Liver (tissue), 9 donors: Measurements from ENCODE around the gene NRAS. TPM values are rescaled to one million over a fixed set of nuclear protein-coding genes. Genes with fewer than 3 reads are reported as not detected.

ENCODE experiments used
- DNase-seq: peaks from one replicate; pipeline ENCODE4 v3.0.0-alpha.2; 2017; ENCODE audit warnings: low spot score
- H3K27ac ChIP-seq, 2 donors: one replicate each; pipeline ENCODE4 v1.7.0; 2013; ENCODE audit warnings: inconsistent platforms in 2 of 2, low read length in 2 of 2, control low read depth in 1 of 2, low read depth in 1 of 2, mild to moderate bottlenecking in 1 of 2
- H3K27me3 ChIP-seq, 4 donors: one replicate each; pipeline versions ENCODE4 v1.6.1 to v1.7.0; 2013; ENCODE audit warnings: low read length in 3 of 4, inconsistent platforms in 1 of 4, mild to moderate bottlenecking in 1 of 4, moderate library complexity in 1 of 4; ENCODE audit not compliant: control insufficient read depth in 4 of 4, insufficient read depth in 4 of 4
- H3K36me3 ChIP-seq, 4 donors: one replicate each; pipeline versions ENCODE4 v1.6.1 to v1.7.0; 2013; ENCODE audit warnings: low read length in 3 of 4, mild to moderate bottlenecking in 3 of 4, low read depth in 1 of 4, moderate library complexity in 1 of 4; ENCODE audit not compliant: control insufficient read depth in 4 of 4, insufficient read depth in 3 of 4
- H3K4me1 ChIP-seq, 4 donors: one replicate each; pipeline versions ENCODE4 v1.6.1 to v1.7.0; 2013; ENCODE audit warnings: low read length in 3 of 4, mild to moderate bottlenecking in 3 of 4, moderate library complexity in 1 of 4; ENCODE audit not compliant: control insufficient read depth in 4 of 4, insufficient read depth in 4 of 4
- H3K4me3 ChIP-seq, 3 donors: one replicate each; pipeline versions ENCODE4 v1.6.1 to v1.7.0; 2013; ENCODE audit warnings: low read length in 3 of 3, control low read depth in 1 of 3, low read depth in 1 of 3, mild to moderate bottlenecking in 1 of 3
- H3K9ac ChIP-seq, 2 donors: one replicate each; pipeline ENCODE4 v1.7.0; 2013; ENCODE audit warnings: low read length in 2 of 2, mild to moderate bottlenecking in 2 of 2, moderate library complexity in 2 of 2, control low read depth in 1 of 2, low read depth in 1 of 2
- H3K9me3 ChIP-seq, 4 donors: one replicate each; pipeline versions ENCODE4 v1.6.1 to v1.7.0; 2013; ENCODE audit warnings: low read length in 3 of 4; ENCODE audit not compliant: control insufficient read depth in 4 of 4
- EGR1 ChIP-seq, 2 donors: IDR thresholded peaks; 2 replicates each; pipeline ENCODE4 v1.6.1; 2016 to 2018; ENCODE audit warnings: antibody characterized with exemption in 2 of 2, low read depth in 2 of 2
- FOXA1 ChIP-seq: IDR thresholded peaks from 2 replicates; pipeline ENCODE4 v1.6.1; 2016; ENCODE audit warnings: antibody characterized with exemption
- FOXA2 ChIP-seq: IDR thresholded peaks from 2 replicates; pipeline ENCODE4 v1.6.1; 2016; ENCODE audit warnings: antibody characterized with exemption
- GABPA ChIP-seq, 2 donors: IDR thresholded peaks in 1 of 2; conservative IDR thresholded peaks in 1 of 2; 2 replicates each; pipeline ENCODE4 v1.6.1; 2016; ENCODE audit warnings: antibody characterized with exemption in 2 of 2, mild to moderate bottlenecking in 1 of 2, moderate library complexity in 1 of 2
- HNF4A ChIP-seq, 2 donors: conservative IDR thresholded peaks; 2 replicates each; pipeline ENCODE4 v1.6.1; 2016; ENCODE audit warnings: antibody characterized with exemption in 2 of 2, mild to moderate bottlenecking in 2 of 2
- HNF4G ChIP-seq: IDR thresholded peaks from 2 replicates; pipeline ENCODE4 v1.6.1; 2016; ENCODE audit warnings: antibody characterized with exemption
- JUND ChIP-seq, 2 donors: IDR thresholded peaks; 2 replicates each; pipeline ENCODE4 v1.6.1; 2016; ENCODE audit warnings: antibody characterized with exemption in 2 of 2
- NR2F2 ChIP-seq: IDR thresholded peaks from 2 replicates; pipeline ENCODE4 v1.6.1; 2016; ENCODE audit warnings: antibody characterized with exemption
- RXRA ChIP-seq, 2 donors: IDR thresholded peaks; 2 replicates each; pipeline ENCODE4 v1.6.1; 2017 to 2018; ENCODE audit warnings: antibody characterized with exemption in 2 of 2, mild to moderate bottlenecking in 1 of 2
- TAF1 ChIP-seq: conservative IDR thresholded peaks from 2 replicates; pipeline ENCODE4 v1.6.1; 2016; ENCODE audit warnings: antibody characterized with exemption, mild to moderate bottlenecking
- YY1 ChIP-seq: IDR thresholded peaks from 2 replicates; pipeline ENCODE4 v1.6.1; 2016; ENCODE audit warnings: antibody characterized with exemption, mild to moderate bottlenecking
- WGBS: extraction: QIAGEN DNeasy Blood & Tissue Kit; methylation state at CpG from one replicate; pipeline ENCODE4 v1.1.7; 2013; 5-methylcytosine and 5-hydroxymethylcytosine counted together
- polyA plus RNA-seq, 2 donors: library from polyadenylated mRNA; stranded (reverse) in 1 of 2; unstranded in 1 of 2; fragments of 200-250 nt in 1 of 2; fragments of >200 nt in 1 of 2; fragmentation: Nextera tagmentation in 1 of 2; extraction: Ambion mirVana in 1 of 2; gene quantifications; one replicate each; pipeline versions ENCODE4 v1.2.1 to v1.2.3, GENCODE V29; 2013 to 2015
- total RNA-seq, 2 donors: library from RNA; depleted of rRNA; stranded (reverse); fragments of >200 nt; gene quantifications; one replicate each; pipeline ENCODE4 v1.2.3, GENCODE V29; 2014
- TF ChIP-seq, protein P1 (sequence below): IDR thresholded peaks from 2 replicates; pipeline ENCODE4 v1.6.1; 2016; ENCODE audit warnings: antibody characterized with exemption
- TF ChIP-seq, protein P2 (sequence below): fragments of 150-350 bp; IDR thresholded peaks from 2 replicates; pipeline ENCODE4 v1.5.1; 2017; ENCODE audit warnings: improper control_type of control experiment, low read depth, low read length; ENCODE audit not compliant: missing input control
- TF ChIP-seq, protein P3 (sequence below): IDR thresholded peaks from 2 replicates; pipeline ENCODE4 v1.6.1; 2016; ENCODE audit warnings: antibody characterized with exemption
- TF ChIP-seq, protein P4 (sequence below): IDR thresholded peaks from 2 replicates; pipeline ENCODE4 v1.6.1; 2016; ENCODE audit warnings: antibody characterized with exemption
- donor health status: healthy.
- donor health status: healthy.
- donor health status: healthy.
- donor health status: healthy.
- donor health status: healthy.

Gene NRAS
- total and polyA plus RNA-seq, 4 donors = 6.7 to 36.0 (median 13.4) TPM

DNA sequence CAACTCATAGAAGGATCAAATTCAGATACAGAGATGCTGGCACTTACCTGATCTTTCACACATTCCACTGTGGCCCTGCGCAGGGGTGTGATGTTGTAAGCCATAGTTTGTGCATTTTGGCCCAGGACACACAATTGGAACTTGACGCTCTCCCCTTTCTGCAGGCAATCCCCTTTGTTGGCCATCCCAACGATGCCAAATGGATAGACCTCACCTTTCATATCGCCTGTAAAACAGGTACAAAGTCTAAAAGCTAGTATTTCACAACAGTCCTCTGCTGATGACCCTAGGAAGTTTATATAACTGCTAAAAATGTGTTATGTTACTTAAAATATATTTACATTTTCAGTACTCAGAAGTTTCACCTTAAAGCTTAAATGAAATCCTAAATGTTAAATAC is 3.9 kb upstream of the NRAS start (continued):
- peak; percentile 92 for TF ChIP-seq HNF4G
- TF ChIP-seq FOXA1 = peak; percentile 54
- TF ChIP-seq, protein P1, sequence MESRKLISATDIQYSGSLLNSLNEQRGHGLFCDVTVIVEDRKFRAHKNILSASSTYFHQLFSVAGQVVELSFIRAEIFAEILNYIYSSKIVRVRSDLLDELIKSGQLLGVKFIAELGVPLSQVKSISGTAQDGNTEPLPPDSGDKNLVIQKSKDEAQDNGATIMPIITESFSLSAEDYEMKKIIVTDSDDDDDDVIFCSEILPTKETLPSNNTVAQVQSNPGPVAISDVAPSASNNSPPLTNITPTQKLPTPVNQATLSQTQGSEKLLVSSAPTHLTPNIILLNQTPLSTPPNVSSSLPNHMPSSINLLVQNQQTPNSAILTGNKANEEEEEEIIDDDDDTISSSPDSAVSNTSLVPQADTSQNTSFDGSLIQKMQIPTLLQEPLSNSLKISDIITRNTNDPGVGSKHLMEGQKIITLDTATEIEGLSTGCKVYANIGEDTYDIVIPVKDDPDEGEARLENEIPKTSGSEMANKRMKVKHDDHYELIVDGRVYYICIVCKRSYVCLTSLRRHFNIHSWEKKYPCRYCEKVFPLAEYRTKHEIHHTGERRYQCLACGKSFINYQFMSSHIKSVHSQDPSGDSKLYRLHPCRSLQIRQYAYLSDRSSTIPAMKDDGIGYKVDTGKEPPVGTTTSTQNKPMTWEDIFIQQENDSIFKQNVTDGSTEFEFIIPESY = peak; percentile 85
- peak in 1 of 2 donors; percentile 63 for TF ChIP-seq GABPA (IDR thresholded peaks at IDR 0.05 in 1 of 2, conservative IDR thresholded peaks at IDR 0.05 in 1 of 2)

DNA sequence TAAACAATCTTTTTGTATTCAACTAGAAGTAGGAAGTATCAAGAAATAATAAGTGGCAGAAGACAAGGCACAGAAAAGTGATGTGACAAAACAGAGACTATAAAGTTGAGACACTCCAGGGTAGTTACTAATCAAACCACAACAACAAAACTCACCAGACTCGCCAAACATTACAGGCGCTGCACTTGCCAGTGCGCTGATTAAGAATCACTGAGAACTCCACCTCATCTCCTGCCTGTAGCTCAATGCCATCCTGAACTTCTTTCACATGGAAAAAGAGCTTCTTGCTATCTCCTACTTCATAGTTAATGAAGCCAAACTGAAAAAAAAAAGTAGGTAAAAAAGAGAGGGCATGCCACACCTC is 2.8 kb upstream of the NRAS start:
- H3K4me3 ChIP-seq = no peak overlapping the region
- no peak for DNase-seq
- no peaks in the 10 kb centered on the region for H3K9me3 ChIP-seq
- H3K27me3 ChIP-seq = no peaks in the 10 kb centered on the region
- H3K4me1 ChIP-seq = peaks cover 11 to 59% (median 42%) of the 10 kb centered on the region in 4 donors
- H3K36me3 ChIP-seq = peaks cover 8 to 48% (median 30%) of the 10 kb centered on the region in 4 donors
- H3K9ac ChIP-seq = no peak overlapping the region
- no peak overlapping the region for H3K27ac ChIP-seq
- 67% methylated on average over 3 of the region's 3 CpGs for WGBS
- TF ChIP-seq FOXA2 (no peak), HNF4G (no peak)

DNA sequence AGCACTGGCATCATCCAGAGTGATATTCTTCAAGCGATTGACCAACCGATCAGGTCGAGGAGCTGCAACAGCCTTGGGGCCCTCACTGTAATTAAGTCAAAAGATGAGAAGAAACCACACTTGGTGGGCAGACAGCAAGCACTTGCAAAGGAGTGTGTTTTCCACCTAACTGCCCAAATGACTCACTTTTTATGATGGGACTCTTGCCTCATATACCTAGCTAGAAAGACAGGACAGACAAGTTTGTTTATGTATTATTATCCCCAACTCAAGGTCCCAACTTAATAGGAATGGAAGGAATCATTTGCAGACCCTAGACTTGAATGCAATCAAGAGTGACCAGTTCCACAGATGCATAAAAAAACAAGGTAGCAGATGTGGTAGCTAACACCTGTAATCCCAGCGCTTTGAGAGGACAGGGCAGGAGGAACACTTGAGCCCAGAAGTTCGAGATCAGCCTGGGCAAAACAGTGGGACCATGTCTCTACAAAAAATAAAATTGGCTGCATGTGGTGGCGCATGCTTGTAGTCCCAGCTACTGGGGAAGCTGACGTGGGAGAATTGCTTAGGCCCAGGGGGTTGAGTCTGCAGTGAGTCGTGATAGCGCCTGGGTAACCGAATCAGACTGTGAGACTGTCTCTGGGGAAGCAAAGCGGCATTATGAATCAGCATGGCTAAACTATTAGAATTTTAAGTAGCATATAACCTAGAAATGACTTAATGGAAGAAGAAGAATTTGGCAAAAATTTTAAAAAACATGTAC is 2.3 kb upstream of the NRAS start:
- Histone ChIP-seq H3K27ac (no peak overlapping the region), H3K9me3 (no peaks in the 10 kb centered on the region), H3K4me1 (peaks cover 11 to 55% (median 39%) of the 10 kb centered on the region in 4 donors), H3K36me3 (peaks cover 7 to 43% (median 29%) of the 10 kb centered on the region in 4 donors), H3K27me3 (no peaks in the 10 kb centered on the region), H3K9ac (no peak overlapping the region), H3K4me3 (no peak overlapping the region)
- WGBS = 96% methylated on average over 11 of the region's 11 CpGs
- TF ChIP-seq JUND (IDR thresholded peaks at IDR 0.05) (no peak), FOXA2 (no peak), HNF4G (no peak), RXRA (IDR thresholded peaks at IDR 0.05) (no peak)
- TF ChIP-seq, protein P2, sequence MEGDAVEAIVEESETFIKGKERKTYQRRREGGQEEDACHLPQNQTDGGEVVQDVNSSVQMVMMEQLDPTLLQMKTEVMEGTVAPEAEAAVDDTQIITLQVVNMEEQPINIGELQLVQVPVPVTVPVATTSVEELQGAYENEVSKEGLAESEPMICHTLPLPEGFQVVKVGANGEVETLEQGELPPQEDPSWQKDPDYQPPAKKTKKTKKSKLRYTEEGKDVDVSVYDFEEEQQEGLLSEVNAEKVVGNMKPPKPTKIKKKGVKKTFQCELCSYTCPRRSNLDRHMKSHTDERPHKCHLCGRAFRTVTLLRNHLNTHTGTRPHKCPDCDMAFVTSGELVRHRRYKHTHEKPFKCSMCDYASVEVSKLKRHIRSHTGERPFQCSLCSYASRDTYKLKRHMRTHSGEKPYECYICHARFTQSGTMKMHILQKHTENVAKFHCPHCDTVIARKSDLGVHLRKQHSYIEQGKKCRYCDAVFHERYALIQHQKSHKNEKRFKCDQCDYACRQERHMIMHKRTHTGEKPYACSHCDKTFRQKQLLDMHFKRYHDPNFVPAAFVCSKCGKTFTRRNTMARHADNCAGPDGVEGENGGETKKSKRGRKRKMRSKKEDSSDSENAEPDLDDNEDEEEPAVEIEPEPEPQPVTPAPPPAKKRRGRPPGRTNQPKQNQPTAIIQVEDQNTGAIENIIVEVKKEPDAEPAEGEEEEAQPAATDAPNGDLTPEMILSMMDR = no peak
- TF ChIP-seq, protein P3, sequence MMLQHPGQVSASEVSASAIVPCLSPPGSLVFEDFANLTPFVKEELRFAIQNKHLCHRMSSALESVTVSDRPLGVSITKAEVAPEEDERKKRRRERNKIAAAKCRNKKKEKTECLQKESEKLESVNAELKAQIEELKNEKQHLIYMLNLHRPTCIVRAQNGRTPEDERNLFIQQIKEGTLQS = no peak
- TF ChIP-seq, protein P4, sequence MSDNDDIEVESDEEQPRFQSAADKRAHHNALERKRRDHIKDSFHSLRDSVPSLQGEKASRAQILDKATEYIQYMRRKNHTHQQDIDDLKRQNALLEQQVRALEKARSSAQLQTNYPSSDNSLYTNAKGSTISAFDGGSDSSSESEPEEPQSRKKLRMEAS = no peak
- no peak for DNase-seq

DNA sequence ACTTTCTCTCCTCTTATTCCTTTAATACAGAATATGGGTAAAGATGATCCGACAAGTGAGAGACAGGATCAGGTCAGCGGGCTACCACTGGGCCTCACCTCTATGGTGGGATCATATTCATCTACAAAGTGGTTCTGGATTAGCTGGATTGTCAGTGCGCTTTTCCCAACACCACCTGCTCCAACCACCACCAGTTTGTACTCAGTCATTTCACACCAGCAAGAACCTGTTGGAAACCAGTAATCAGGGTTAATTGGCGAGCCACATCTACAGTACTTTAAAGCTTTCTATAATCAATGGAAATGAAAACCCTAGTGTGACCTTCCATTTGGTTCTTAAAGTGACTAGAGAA is 643 bp downstream of the NRAS start:
- Histone ChIP-seq H3K4me1 (peaks cover 5 to 38% (median 29%) of the 10 kb centered on the region in 4 donors), H3K27ac (peak overlapping the region; percentile 77 to 82), H3K27me3 (no peaks in the 10 kb centered on the region), H3K9me3 (no peaks in the 10 kb centered on the region), H3K36me3 (peaks cover 5 to 44% (median 27%) of the 10 kb centered on the region in 4 donors), H3K4me3 (peak overlapping the region; percentile 69 to 98 (median 96)), H3K9ac (peak overlapping the region; percentile 82 to 97)
- WGBS = 45% methylated on average over 4 of the region's 4 CpGs
- peak; percentile 36 for DNase-seq
- TF ChIP-seq, protein P4 = no peak
- TF ChIP-seq FOXA2 (no peak), FOXA1 (no peak), NR2F2 (no peak), HNF4A (conservative IDR thresholded peaks at IDR 0.05) (no peak), TAF1 (no peak), YY1 (no peak), HNF4G (no peak), RXRA (IDR thresholded peaks at IDR 0.05) (no peak), GABPA (IDR thresholded peaks at IDR 0.05 in 1 of 2, conservative IDR thresholded peaks at IDR 0.05 in 1 of 2) (no peak), EGR1 (IDR thresholded peaks at IDR 0.05; ENCODE audit: low read depth in 2 of 2) (no peak), JUND (IDR thresholded peaks at IDR 0.05) (no peak)
- TF ChIP-seq, protein P1 = no peak
